Prostate gland (tissue), 2 donors: Measurements from ENCODE around the gene FEZF2. TPM values are rescaled to one million over a fixed set of nuclear protein-coding genes. Genes with fewer than 3 reads are reported as not detected.

Source experiments
- DNase-seq: peaks from one replicate; pipeline ENCODE4 v3.0.0-alpha.2; 2019; ENCODE audit warnings: low spot score
- H3K27ac ChIP-seq, 2 donors: fragments of 200-600 bp; sonication (generic); 2 replicates each; pipeline ENCODE4 v1.5.1; 2017 to 2019
- H3K27me3 ChIP-seq: fragments of 200-600 bp; sonication (generic); replicated peaks from 2 replicates; pipeline ENCODE4 v1.5.1; 2019; ENCODE audit not compliant: insufficient read depth
- H3K36me3 ChIP-seq, 2 donors: fragments of 200-600 bp; sonication (generic); 1 replicate in 1 of 2; 2 replicates in 1 of 2; pipeline versions ENCODE4 v1.5.1 to v1.8.1; 2017 to 2019
- H3K4me1 ChIP-seq: fragments of 200-600 bp; sonication (generic); replicated peaks from 2 replicates; pipeline ENCODE4 v1.5.1; 2019
- H3K4me3 ChIP-seq, 2 donors: fragments of 200-600 bp; sonication (generic); 2 replicates each; pipeline ENCODE4 v1.5.1; 2017 to 2019
- H3K9me3 ChIP-seq: fragments of 200-600 bp; sonication (generic); 2 replicates; pipeline ENCODE4 v1.5.1; 2017
- CTCF ChIP-seq, 4 experiments: fragments of 200-600 bp in 2 of 4; fragments of 450-650 bp in 2 of 4; sonication (generic) in 2 of 4; IDR thresholded peaks; 1 replicate in 3 of 4; 2 replicates in 1 of 4; pipeline ENCODE4 v1.5.1; 2016 to 2019; ENCODE audit warnings: antibody characterized with exemption in 4 of 4, mild to moderate bottlenecking in 2 of 4, moderate library complexity in 2 of 4
- POLR2A ChIP-seq: fragments of 450-650 bp; IDR thresholded peaks from one replicate; pipeline ENCODE4 v1.6.1; 2016; ENCODE audit warnings: antibody characterized with exemption, mild to moderate bottlenecking
- POLR2AphosphoS5 ChIP-seq: sonication (generic); formaldehyde crosslinking; IDR thresholded peaks from one replicate; pipeline ENCODE4 v1.6.1; 2017; ENCODE audit warnings: antibody characterized with exemption
- WGBS: methylation state at CpG from one replicate; pipeline ENCODE4 v1.1.5; 2018; 5-methylcytosine and 5-hydroxymethylcytosine counted together
- intact Hi-C: fragments of 100-400 bp; cut with DNase I; formaldehyde crosslinking; loops from one replicate; pipeline ENCODE4 v1.14.2; 2022
- total RNA-seq, 2 donors: library from RNA; depleted of rRNA; stranded (reverse); fragments of >200 nt; gene quantifications; one replicate each; pipeline ENCODE4 v1.1.0, GENCODE V29; 2016

FEZF2 gene
- total RNA-seq, 2 donors from 2014 or later, result 0.62 TPM; not detected in 1

DNA sequence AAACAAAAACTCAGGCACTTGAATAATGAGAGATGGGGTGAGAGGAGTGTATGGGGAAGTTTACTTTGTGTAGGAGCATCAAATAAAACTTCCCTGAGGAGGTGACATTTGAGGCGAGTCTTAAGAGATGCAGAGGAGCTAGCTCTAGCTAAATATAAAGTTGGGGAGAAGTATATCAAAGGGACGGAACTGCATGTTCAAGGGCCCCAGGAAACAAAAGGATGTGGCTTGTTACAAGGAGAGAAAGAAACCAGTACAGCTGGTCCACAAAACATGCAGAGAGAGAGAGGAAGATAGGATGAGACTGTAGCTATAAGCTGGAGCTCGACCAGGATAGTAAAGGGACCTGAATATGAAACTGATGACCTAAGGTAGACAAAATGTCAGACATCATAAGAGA, 17.6 kb downstream of the FEZF2 start:
- intact Hi-C loops, result no loop called here
- no peak for TF ChIP-seq CTCF (IDR thresholded peaks at IDR 0.05)
- no peak for TF ChIP-seq POLR2A
- TF ChIP-seq POLR2AphosphoS5, result no peak
- no peaks in the 10 kb centered on the region for H3K9me3 ChIP-seq
- no peaks in the 10 kb centered on the region for H3K36me3 ChIP-seq
- no peak overlapping the region for H3K4me3 ChIP-seq
- DNase-seq, result no peak
- no peaks in the 10 kb centered on the region for H3K4me1 ChIP-seq
- 58% methylated on average over 3 of the region's 3 CpGs for WGBS
- no peak overlapping the region for H3K27ac ChIP-seq
- no peaks in the 10 kb centered on the region for H3K27me3 ChIP-seq

DNA sequence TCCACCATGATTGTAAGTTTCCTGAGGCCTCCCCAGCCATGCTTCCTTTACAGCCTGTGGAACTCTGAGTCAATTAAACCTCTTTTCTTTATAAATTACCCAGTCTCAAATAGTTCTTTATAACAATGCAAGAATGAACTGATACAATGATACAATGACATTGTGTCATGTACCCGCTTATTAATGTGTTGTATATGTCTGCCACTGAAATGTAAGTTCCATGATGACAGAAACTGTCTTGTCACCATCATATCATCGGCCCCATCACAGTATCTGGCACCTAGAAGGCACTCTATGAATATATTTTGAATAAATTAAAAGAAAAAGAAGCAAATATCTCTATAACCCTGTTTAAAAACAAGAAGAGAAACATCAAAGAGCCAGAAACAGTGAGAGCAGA, 29.6 kb downstream of the FEZF2 start:
- H3K27me3 ChIP-seq, result no peaks in the 10 kb centered on the region
- no peak for DNase-seq
- no peaks in the 10 kb centered on the region for H3K4me1 ChIP-seq
- H3K9me3 ChIP-seq, result no peaks in the 10 kb centered on the region
- H3K4me3 ChIP-seq, result no peak overlapping the region
- 83% methylated on average over 2 of the region's 2 CpGs for WGBS
- no peaks in the 10 kb centered on the region for H3K36me3 ChIP-seq
- intact Hi-C loops, result no loop called here
- H3K27ac ChIP-seq, result no peak overlapping the region
- no peak for TF ChIP-seq POLR2AphosphoS5
- no peak for TF ChIP-seq POLR2A
- TF ChIP-seq CTCF (IDR thresholded peaks at IDR 0.05), result no peak

GRCh38 chr3:62335196-62335595, 38.2 kb downstream of the FEZF2 start:
- Histone ChIP-seq H3K4me1 (no peaks in the 10 kb centered on the region), H3K4me3 (no peak overlapping the region), H3K9me3 (no peaks in the 10 kb centered on the region), H3K36me3 (no peaks in the 10 kb centered on the region), H3K27me3 (no peaks in the 10 kb centered on the region), H3K27ac (no peak overlapping the region)
- WGBS, result 90% methylated on average over 3 of the region's 3 CpGs
- DNase-seq, result no peak
- intact Hi-C loops, result no loop called here
- TF ChIP-seq POLR2A, result no peak
- no peak for TF ChIP-seq CTCF (IDR thresholded peaks at IDR 0.05)
- no peak for TF ChIP-seq POLR2AphosphoS5

DNA sequence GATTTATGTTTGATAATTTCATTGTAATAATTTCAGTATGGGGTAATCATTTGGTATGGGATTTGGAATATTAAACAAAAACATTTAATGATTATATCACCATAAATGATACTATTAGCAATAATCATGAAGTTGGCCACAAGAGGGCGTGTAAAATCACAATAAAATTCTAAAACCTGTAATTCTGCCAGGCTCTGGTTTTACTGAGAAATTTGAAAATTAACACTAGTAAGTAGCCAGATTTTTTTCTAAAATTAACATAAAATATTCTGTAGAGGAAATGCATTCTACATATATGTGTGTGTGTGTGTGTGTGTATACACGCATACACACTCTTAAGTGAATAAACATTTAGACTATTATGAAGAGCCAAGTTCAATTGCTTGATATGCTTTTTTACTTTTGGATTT, 40.5 kb downstream of the FEZF2 start:
- peak; percentile 6 for DNase-seq
- WGBS, result 48% methylated on average over 2 of the region's 2 CpGs
- TF ChIP-seq POLR2A (no peak), CTCF (IDR thresholded peaks at IDR 0.05) (peak; percentile 39 to 60 (median 50))
- no peaks in the 10 kb centered on the region for H3K4me1 ChIP-seq
- H3K27me3 ChIP-seq, result no peaks in the 10 kb centered on the region
- intact Hi-C loops, result no loop called here
- H3K36me3 ChIP-seq, result no peaks in the 10 kb centered on the region
- H3K4me3 ChIP-seq, result no peak overlapping the region
- H3K27ac ChIP-seq, result no peak overlapping the region
- H3K9me3 ChIP-seq, result no peaks in the 10 kb centered on the region

- Histone ChIP-seq H3K4me1 (no peaks in the 10 kb centered on the region), H3K27me3 (no peaks in the 10 kb centered on the region), H3K36me3 (no peaks in the 10 kb centered on the region), H3K9me3 (no peaks in the 10 kb centered on the region), H3K4me3 (no peak overlapping the region), H3K27ac (no peak overlapping the region)
- TF ChIP-seq POLR2A (no peak), CTCF (IDR thresholded peaks at IDR 0.05) (no peak), POLR2AphosphoS5 (no peak)
- intact Hi-C loops, result no loop called here
- WGBS, result 80% methylated on average over 1 of the region's 1 CpG
- no peak for DNase-seq
These were observed 41.3 kb downstream of the FEZF2 start for GRCh38 chr3:62332017-62332416.
